Osteoblast (primary cell): Measurements from ENCODE around the gene CACNA1F. TPM values are rescaled to one million over a fixed set of nuclear protein-coding genes. Genes with fewer than 3 reads are reported as not detected.

Experiments
- DNase-seq: peaks from one replicate; pipeline ENCODE4 v3.0.0; 2011; ENCODE audit warnings: low spot score, mixed read lengths; ENCODE audit not compliant: insufficient read length; ENCODE audit errors: missing footprints
- H2AFZ ChIP-seq: 2 replicates; pipeline ENCODE4 v1.6.0; 2011; ENCODE audit warnings: mild to moderate bottlenecking, low read length
- H3K27ac ChIP-seq: 2 replicates; pipeline ENCODE4 v1.5.1; 2011; ENCODE audit warnings: mild to moderate bottlenecking, low read depth, low read length, moderate library complexity
- H3K27me3 ChIP-seq: 2 replicates; pipeline ENCODE4 v1.6.0; 2012; ENCODE audit warnings: mild to moderate bottlenecking, control low read depth, inconsistent platforms, low read length, moderate library complexity; ENCODE audit not compliant: insufficient read depth
- H3K36me3 ChIP-seq: 2 replicates; pipeline ENCODE4 v1.5.1; 2011; ENCODE audit warnings: mild to moderate bottlenecking, low read length, control low read depth, moderate library complexity; ENCODE audit not compliant: insufficient read depth
- H3K4me1 ChIP-seq: 2 replicates; pipeline ENCODE4 v1.5.1; 2011; ENCODE audit warnings: mild to moderate bottlenecking, low read length, control low read depth, moderate library complexity; ENCODE audit not compliant: insufficient read depth
- H3K4me2 ChIP-seq: 2 replicates; pipeline ENCODE4 v1.6.0; 2011; ENCODE audit warnings: mild to moderate bottlenecking, low read length; ENCODE audit not compliant: insufficient read depth
- H3K4me3 ChIP-seq: fragments of 200-600 bp; sonication (generic); 3 replicates; pipeline ENCODE4 v1.5.1; 2012; ENCODE audit warnings: mild to moderate bottlenecking, low read length, inconsistent platforms; ENCODE audit not compliant: insufficient read depth
- H3K79me2 ChIP-seq: 2 replicates; pipeline ENCODE4 v1.6.0; 2012; ENCODE audit warnings: mild to moderate bottlenecking, low read length, control low read depth, inconsistent platforms; ENCODE audit not compliant: insufficient read depth
- H3K9me3 ChIP-seq: 2 replicates; pipeline ENCODE4 v1.5.1; 2011; ENCODE audit warnings: low read depth, low read length, control low read depth
- H4K20me1 ChIP-seq: 2 replicates; pipeline ENCODE4 v1.6.0; 2012; ENCODE audit warnings: mild to moderate bottlenecking, low read length, control low read depth; ENCODE audit not compliant: insufficient read depth
- CTCF ChIP-seq: IDR thresholded peaks from 2 replicates; pipeline ENCODE4 v1.5.1; 2011; ENCODE audit warnings: mild to moderate bottlenecking, low read depth, low read length, moderate library complexity; ENCODE audit errors: extremely low read depth
- total RNA-seq: library from RNA; depleted of rRNA; stranded (reverse); fragments of >200 nt; gene quantifications from 2 replicates; pipeline ENCODE4 v1.2.3, GENCODE V29; 2012

The CACNA1F gene
- total RNA-seq, 1 donor: not detected

- no peak overlapping the region for H2AFZ ChIP-seq
- no peaks in the 10 kb centered on the region for H3K4me1 ChIP-seq
- H3K27ac ChIP-seq: no peak overlapping the region
- no peaks in the 10 kb centered on the region for H3K36me3 ChIP-seq
- H3K27me3 ChIP-seq: no peaks in the 10 kb centered on the region
- H3K4me3 ChIP-seq: no peak overlapping the region
- no peaks in the 10 kb centered on the region for H4K20me1 ChIP-seq
- peak; percentile 76 for DNase-seq
- no peaks in the 10 kb centered on the region for H3K79me2 ChIP-seq
- H3K4me2 ChIP-seq: no peak overlapping the region
- no peaks in the 10 kb centered on the region for H3K9me3 ChIP-seq
- TF ChIP-seq CTCF: no peak
These were observed 24.1 kb upstream of the CACNA1F start for GRCh38 chrX:49257074-49257790.

GRCh38 chrX:49256268-49256995, 23.3 kb upstream of the CACNA1F start:
- H3K4me1 ChIP-seq: no peaks in the 10 kb centered on the region
- H3K27ac ChIP-seq: no peak overlapping the region
- no peaks in the 10 kb centered on the region for H3K79me2 ChIP-seq
- no peak overlapping the region for H3K4me2 ChIP-seq
- H4K20me1 ChIP-seq: no peaks in the 10 kb centered on the region
- DNase-seq: peak; percentile 56
- no peaks in the 10 kb centered on the region for H3K27me3 ChIP-seq
- H2AFZ ChIP-seq: no peak overlapping the region
- no peak overlapping the region for H3K4me3 ChIP-seq
- no peaks in the 10 kb centered on the region for H3K9me3 ChIP-seq
- no peaks in the 10 kb centered on the region for H3K36me3 ChIP-seq
- no peak for TF ChIP-seq CTCF

DNA sequence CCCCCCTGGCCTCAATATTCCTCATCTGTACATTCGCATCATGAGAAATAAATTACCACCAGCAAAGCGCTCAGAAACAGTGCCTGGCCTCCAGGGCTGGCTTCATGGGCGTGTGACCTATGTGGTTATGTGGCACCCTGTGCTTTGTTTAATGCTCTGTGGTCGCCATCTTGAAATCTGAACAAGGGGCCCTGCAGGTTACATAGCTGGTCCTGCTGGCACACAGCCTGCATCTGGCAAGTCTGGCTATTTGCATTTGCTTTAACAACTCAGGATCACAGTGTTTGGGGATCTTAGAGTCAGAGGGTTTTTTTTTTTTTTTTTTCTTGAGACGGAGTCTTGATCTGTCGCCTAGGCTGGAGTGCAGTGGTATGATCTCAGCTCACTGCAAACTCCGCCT, 21.5 kb upstream of the CACNA1F start:
- Histone ChIP-seq H2AFZ (no peak overlapping the region), H3K4me2 (no peak overlapping the region), H3K79me2 (no peaks in the 10 kb centered on the region), H3K36me3 (no peaks in the 10 kb centered on the region), H3K27ac (no peak overlapping the region), H4K20me1 (no peaks in the 10 kb centered on the region), H3K9me3 (no peaks in the 10 kb centered on the region), H3K27me3 (no peaks in the 10 kb centered on the region), H3K4me3 (no peak overlapping the region), H3K4me1 (no peaks in the 10 kb centered on the region)
- TF ChIP-seq CTCF: no peak
- DNase-seq: peak; percentile 69

GRCh38 chrX:49251325-49251724, 18.2 kb upstream of the CACNA1F start:
- H3K4me1 ChIP-seq: no peaks in the 10 kb centered on the region
- no peak for TF ChIP-seq CTCF
- H3K27ac ChIP-seq: no peak overlapping the region
- peak; percentile 76 for DNase-seq
- no peak overlapping the region for H3K4me3 ChIP-seq
- no peak overlapping the region for H3K4me2 ChIP-seq
- no peaks in the 10 kb centered on the region for H3K36me3 ChIP-seq
- no peaks in the 10 kb centered on the region for H3K27me3 ChIP-seq
- H4K20me1 ChIP-seq: no peaks in the 10 kb centered on the region
- H3K9me3 ChIP-seq: no peaks in the 10 kb centered on the region
- H3K79me2 ChIP-seq: no peaks in the 10 kb centered on the region
- no peak overlapping the region for H2AFZ ChIP-seq
